Mucosa of descending colon (tissue), 3 donors: ENCODE measurements around the gene FAF1. TPM values are rescaled to one million over a fixed set of nuclear protein-coding genes. Genes with fewer than 3 reads are reported as not detected.

Experiments
- ATAC-seq: fragments of 200-7000 bp; cut with Tn5 transposase; one replicate; pipeline ENCODE4 v1.9.1; 2020; ENCODE audit warnings: mild to moderate bottlenecking, moderate library complexity
- DNase-seq, 3 donors: peaks; one replicate each; pipeline ENCODE4 v3.0.0-alpha.2; 2020
- H3K36me3 ChIP-seq: fragments of 200-600 bp; one replicate; pipeline ENCODE4 v1.8.0; 2021; ENCODE audit warnings: low read depth, mild to moderate bottlenecking
- H3K4me1 ChIP-seq: fragments of 200-600 bp; one replicate; pipeline ENCODE4 v1.8.0; 2021; ENCODE audit warnings: low read depth, mild to moderate bottlenecking
- H3K4me3 ChIP-seq: fragments of 200-600 bp; one replicate; pipeline ENCODE4 v1.8.0; 2021; ENCODE audit warnings: mild to moderate bottlenecking
- H3K9me3 ChIP-seq: fragments of 200-600 bp; one replicate; pipeline ENCODE4 v1.8.0; 2021; ENCODE audit warnings: mild to moderate bottlenecking
- intact Hi-C, 2 donors: fragments of 100-400 bp; cut with DNase I in 1 of 2; cut with micrococcal nuclease in 1 of 2; formaldehyde crosslinking; loops; one replicate each; pipeline versions ENCODE4 v1.11.0 to v1.11.1; 2022; cut with DNase I, micrococcal nuclease
- total RNA-seq, 3 donors: library from RNA; stranded (reverse); fragmentation: NEBNext Ultra II Directional in 2 of 3; extraction: Animal tissue kit (Norgen Biotek cat#: 25700) in 2 of 3; gene quantifications; one replicate each; pipeline versions ENCODE4 v1.2.1 to v1.2.4, GENCODE V29; 2021 to 2023
- TF ChIP-seq, protein P1 (sequence below): fragments of 200-600 bp; IDR thresholded peaks from one replicate; pipeline ENCODE4 v1.8.0; 2022; ENCODE audit warnings: antibody characterized with exemption, mild to moderate bottlenecking
- donor health status: DM: no; HTN: no; CAD: no; lungs with moderate emphysema.
- donor health status: DM: no; HTN: no; CAD: no.
- donor health status: DM: no; HTN: yes; CAD: no.

FAF1 gene
- total RNA-seq, 3 donors from 2014 or later: 48.6 to 70.9 (median 57.7) TPM

DNA sequence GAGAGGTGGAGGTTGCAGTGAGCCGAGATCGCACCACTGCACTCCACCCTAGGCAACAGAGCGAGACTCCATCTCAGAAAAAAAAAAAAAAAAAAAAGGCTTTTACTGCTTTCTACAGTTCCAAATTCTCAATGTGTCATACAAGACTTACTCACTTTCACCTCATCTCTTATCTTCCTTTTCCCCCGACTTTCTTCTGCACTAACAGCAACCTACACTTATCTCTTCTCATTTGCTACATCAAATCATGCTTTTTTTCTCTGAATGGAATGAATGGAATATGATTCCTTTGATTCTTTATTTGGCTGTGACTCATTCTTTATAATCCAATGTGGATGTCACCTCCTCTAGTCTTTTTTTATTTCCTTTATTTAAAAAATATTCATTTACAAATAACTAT is 368.5 kb downstream of the FAF1 start:
- Histone ChIP-seq H3K9me3 (no peaks in the 10 kb centered on the region), H3K4me3 (no peak overlapping the region), H3K4me1 (no peaks in the 10 kb centered on the region), H3K36me3 (no peaks in the 10 kb centered on the region)
- DNase-seq (no peak), ATAC-seq (no peak)
- TF ChIP-seq, protein P1, sequence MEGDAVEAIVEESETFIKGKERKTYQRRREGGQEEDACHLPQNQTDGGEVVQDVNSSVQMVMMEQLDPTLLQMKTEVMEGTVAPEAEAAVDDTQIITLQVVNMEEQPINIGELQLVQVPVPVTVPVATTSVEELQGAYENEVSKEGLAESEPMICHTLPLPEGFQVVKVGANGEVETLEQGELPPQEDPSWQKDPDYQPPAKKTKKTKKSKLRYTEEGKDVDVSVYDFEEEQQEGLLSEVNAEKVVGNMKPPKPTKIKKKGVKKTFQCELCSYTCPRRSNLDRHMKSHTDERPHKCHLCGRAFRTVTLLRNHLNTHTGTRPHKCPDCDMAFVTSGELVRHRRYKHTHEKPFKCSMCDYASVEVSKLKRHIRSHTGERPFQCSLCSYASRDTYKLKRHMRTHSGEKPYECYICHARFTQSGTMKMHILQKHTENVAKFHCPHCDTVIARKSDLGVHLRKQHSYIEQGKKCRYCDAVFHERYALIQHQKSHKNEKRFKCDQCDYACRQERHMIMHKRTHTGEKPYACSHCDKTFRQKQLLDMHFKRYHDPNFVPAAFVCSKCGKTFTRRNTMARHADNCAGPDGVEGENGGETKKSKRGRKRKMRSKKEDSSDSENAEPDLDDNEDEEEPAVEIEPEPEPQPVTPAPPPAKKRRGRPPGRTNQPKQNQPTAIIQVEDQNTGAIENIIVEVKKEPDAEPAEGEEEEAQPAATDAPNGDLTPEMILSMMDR: no peak
- intact Hi-C loops: no loop called here

- ATAC-seq (no peak), DNase-seq (no peak)
- H3K4me3 ChIP-seq: no peak overlapping the region
- no peaks in the 10 kb centered on the region for H3K9me3 ChIP-seq
- H3K36me3 ChIP-seq: no peaks in the 10 kb centered on the region
- H3K4me1 ChIP-seq: no peaks in the 10 kb centered on the region
- intact Hi-C loops: no loop called here
- TF ChIP-seq, protein P1: no peak
Observed at GRCh38 chr1:50582346-50582745, 377.7 kb downstream of the FAF1 start.

DNA sequence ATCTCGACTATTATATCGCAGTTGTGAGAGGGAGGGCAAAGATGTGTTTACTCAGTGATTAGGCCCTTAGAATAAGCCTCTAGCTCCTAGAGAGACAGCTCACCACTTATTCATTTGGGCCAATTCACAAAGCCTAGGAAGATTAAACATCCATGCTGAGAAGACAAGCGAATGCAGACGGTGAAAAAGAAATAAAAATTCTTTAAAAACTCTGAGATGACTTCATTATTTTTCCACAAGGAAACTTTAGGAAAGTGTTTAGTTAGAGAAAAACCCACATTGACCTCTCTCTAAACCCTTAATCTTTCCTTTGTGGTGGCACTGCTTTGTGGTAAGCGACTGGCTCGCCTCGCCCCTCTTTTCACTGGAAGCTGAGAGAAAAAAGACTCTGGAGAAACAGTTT is 390.0 kb downstream of the FAF1 start:
- Histone ChIP-seq H3K4me3 (no peak overlapping the region), H3K4me1 (no peaks in the 10 kb centered on the region), H3K9me3 (no peaks in the 10 kb centered on the region), H3K36me3 (no peaks in the 10 kb centered on the region)
- intact Hi-C loops: no loop called here
- DNase-seq (no peak), ATAC-seq (no peak)
- TF ChIP-seq, protein P1: no peak

- Histone ChIP-seq H3K36me3 (no peaks in the 10 kb centered on the region), H3K9me3 (no peaks in the 10 kb centered on the region), H3K4me1 (no peaks in the 10 kb centered on the region), H3K4me3 (no peak overlapping the region)
- intact Hi-C loops: no loop called here
- TF ChIP-seq, protein P1: no peak
- no peak for DNase-seq
- ATAC-seq: no peak
Observed at GRCh38 chr1:50568782-50569181, 391.3 kb downstream of the FAF1 start.

DNA sequence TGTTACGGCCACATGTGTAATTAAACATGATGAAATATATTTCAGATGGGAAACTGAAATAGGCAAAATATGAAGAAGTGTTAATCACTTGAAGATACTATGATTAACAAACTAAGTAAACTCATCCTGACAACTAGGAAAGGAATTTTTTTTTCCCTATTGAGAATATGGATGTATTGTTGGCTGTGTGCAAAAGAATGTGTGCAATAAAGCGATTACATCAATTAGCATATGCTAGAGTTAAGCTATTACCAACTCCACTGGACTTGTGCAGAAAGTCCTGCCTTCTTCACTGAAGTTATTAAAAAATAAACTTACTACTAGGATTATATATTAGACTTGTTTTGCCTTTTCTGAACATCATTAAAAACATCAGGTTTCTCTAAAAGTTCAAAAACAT is 393.7 kb downstream of the FAF1 start:
- H3K4me1 ChIP-seq: no peaks in the 10 kb centered on the region
- no peak overlapping the region for H3K4me3 ChIP-seq
- no peak for ATAC-seq
- intact Hi-C loops: no loop called here
- TF ChIP-seq, protein P1: no peak
- no peaks in the 10 kb centered on the region for H3K9me3 ChIP-seq
- DNase-seq: no peak
- peaks cover 4% of the 10 kb centered on the region for H3K36me3 ChIP-seq

GRCh38 chr1:50564417-50564816 is 395.6 kb downstream of the FAF1 start:
- Histone ChIP-seq H3K36me3 (peaks cover 4% of the 10 kb centered on the region), H3K4me3 (no peak overlapping the region), H3K4me1 (no peaks in the 10 kb centered on the region), H3K9me3 (no peaks in the 10 kb centered on the region)
- TF ChIP-seq, protein P1: no peak
- ATAC-seq (no peak), DNase-seq (no peak)
- intact Hi-C loops: no loop called here
